HG02642 (cell line): Measurements from ENCODE around the gene HLA-DQB1.
"Not testable (repeated sequence)": the region's sequence is repeated elsewhere in the genome, so short reads cannot be mapped to it uniquely, and the experiment has no call there.

Experiments used
- ATAC-seq: cut with Tn5 transposase; IDR thresholded peaks from one replicate; pipeline ENCODE4 v1.9.1; 2021; ENCODE audit warnings: mild to moderate bottlenecking; ENCODE audit not compliant: unreplicated experiment, poor library complexity

The HLA-DQB1 gene

GRCh38 chr6:32666420-32667300 is at the start of gene HLA-DQB1:
Gene HLA-DQB1, minus strand, starts transcription at chr6:32666657. Its CDS starts 50 bp downstream, at chr6:32666607.
- ATAC-seq: peak; percentile 50

- ATAC-seq: no peak
Measured at GRCh38 chr6:32713241-32713640, 46.8 kb upstream of the HLA-DQB1 start.

- ATAC-seq: no peak
Measured at GRCh38 chr6:32709625-32710024, 43.2 kb upstream of the HLA-DQB1 start.

- not testable (repeated sequence) for ATAC-seq
Measured at GRCh38 chr6:32705164-32705563, 38.7 kb upstream of the HLA-DQB1 start.

GRCh38 chr6:32703347-32703746 is 36.9 kb upstream of the HLA-DQB1 start:
- no peak for ATAC-seq

GRCh38 chr6:32700391-32701040 is 34.1 kb upstream of the HLA-DQB1 start:
- ATAC-seq: no peak

GRCh38 chr6:32697031-32697430 is 30.6 kb upstream of the HLA-DQB1 start:
- no peak for ATAC-seq

- no peak for ATAC-seq
Measured at GRCh38 chr6:32692019-32692418, 25.6 kb upstream of the HLA-DQB1 start.

- ATAC-seq: no peak
Measured at GRCh38 chr6:32689531-32690501, 23.4 kb upstream of the HLA-DQB1 start.

GRCh38 chr6:32685603-32686002 is 19.1 kb upstream of the HLA-DQB1 start:
- peak; percentile 79 for ATAC-seq

GRCh38 chr6:32684246-32684645 is 17.8 kb upstream of the HLA-DQB1 start:
- ATAC-seq: no peak

- no peak for ATAC-seq
Measured at GRCh38 chr6:32680055-32680454, 13.6 kb upstream of the HLA-DQB1 start.

GRCh38 chr6:32679492-32679891 is 13.0 kb upstream of the HLA-DQB1 start:
- no peak for ATAC-seq

- ATAC-seq: not testable (repeated sequence)
Measured at GRCh38 chr6:32674123-32674522, 7.7 kb upstream of the HLA-DQB1 start.

- ATAC-seq: not testable (repeated sequence)
Measured at GRCh38 chr6:32671908-32672307, 5.5 kb upstream of the HLA-DQB1 start.

- ATAC-seq: no peak
Measured at GRCh38 chr6:32669893-32670292, 3.4 kb upstream of the HLA-DQB1 start.

GRCh38 chr6:32669240-32669639 is 2.8 kb upstream of the HLA-DQB1 start:
- no peak for ATAC-seq

- peak; percentile 72 for ATAC-seq
Measured at GRCh38 chr6:32668226-32668747, 1.8 kb upstream of the HLA-DQB1 start.

GRCh38 chr6:32665661-32666060 is 796 bp downstream of the HLA-DQB1 start:
- no peak for ATAC-seq

GRCh38 chr6:32664827-32665362 is 1.6 kb downstream of the HLA-DQB1 start:
- peak; percentile 46 for ATAC-seq
